Measurements from ENCODE around the gene HOXA13. TPM values are rescaled to one million over a fixed set of nuclear protein-coding genes. Genes with fewer than 3 reads are reported as not detected.

HOXA13 gene
- polyA plus RNA-seq, 4 donors, result 0.01 TPM; not detected in 3

DNA sequence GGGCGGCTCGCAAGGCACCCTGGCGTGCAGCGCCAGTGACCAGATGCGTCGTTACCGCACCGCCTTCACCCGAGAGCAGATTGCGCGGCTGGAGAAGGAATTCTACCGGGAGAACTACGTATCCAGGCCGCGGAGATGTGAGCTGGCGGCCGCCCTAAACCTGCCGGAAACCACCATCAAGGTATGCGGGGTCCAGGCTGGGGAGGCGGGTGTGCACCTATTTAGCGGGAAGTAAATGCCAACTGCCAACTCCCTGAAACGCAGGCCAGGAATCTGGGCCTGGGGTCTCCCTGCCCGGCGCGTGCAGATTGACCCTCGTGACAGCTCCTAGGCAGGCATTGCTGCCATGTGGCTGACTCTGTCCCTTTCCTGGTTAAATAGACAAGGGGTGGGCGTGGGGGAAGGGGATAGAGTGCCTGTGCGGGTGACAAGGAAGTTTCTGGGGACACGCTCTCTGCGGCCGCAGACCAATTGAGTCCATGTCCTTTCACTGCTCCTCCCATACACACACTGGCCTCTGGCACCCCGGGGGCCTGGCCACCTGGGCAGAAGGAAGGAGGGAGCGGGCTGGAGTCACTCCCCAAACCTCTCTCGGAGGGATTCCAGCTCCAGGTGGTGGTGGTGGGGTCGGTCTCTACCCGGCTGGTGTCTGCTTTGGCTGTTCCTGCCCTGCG lies 45.4 kb upstream of the HOXA13 start:
- Histone ChIP-seq H3K36me3 (ENCODE audit: control insufficient read depth in 3 of 3, insufficient read depth in 2 of 3, low read depth in 1 of 3, low read length in 3 of 3) (no peaks in the 10 kb centered on the region), H3K9me3 (ENCODE audit: control insufficient read depth in 2 of 2, insufficient read depth in 1 of 2, low read depth in 1 of 2, low read length in 1 of 2) (peaks cover 0 to 5% of the 10 kb centered on the region in 2 donors), H3K27ac (ENCODE audit: low read depth in 1 of 3, low read length in 2 of 3) (no peak overlapping the region), H3K4me1 (ENCODE audit: control insufficient read depth in 3 of 3, insufficient read depth in 2 of 3, low read depth in 1 of 3, low read length in 2 of 3) (peaks cover 0 to 13% (median 0%) of the 10 kb centered on the region in 3 donors), H3K27me3 (ENCODE audit: control insufficient read depth in 3 of 3, insufficient read depth in 3 of 3, low read length in 3 of 3) (peaks cover 8 to 98% (median 91%) of the 10 kb centered on the region in 3 donors), H3K4me3 (ENCODE audit: low read depth in 1 of 3, low read length in 3 of 3) (no peak overlapping the region)
- 6 to 13% (median 10%) methylated on average over 35 to 37 of the region's 37 CpGs for WGBS, 3 donors
- no peak for FAIRE-seq
- no peak for DNase-seq

- H3K36me3 ChIP-seq (ENCODE audit: control insufficient read depth in 3 of 3, insufficient read depth in 2 of 3, low read depth in 1 of 3, low read length in 3 of 3), result no peaks in the 10 kb centered on the region
- 10 to 17% (median 12%) methylated on average over 18 of the region's 18 CpGs for WGBS, 3 donors
Measured at GRCh38 chr7:27244488-27245123, 44.7 kb upstream of the HOXA13 start.

DNA sequence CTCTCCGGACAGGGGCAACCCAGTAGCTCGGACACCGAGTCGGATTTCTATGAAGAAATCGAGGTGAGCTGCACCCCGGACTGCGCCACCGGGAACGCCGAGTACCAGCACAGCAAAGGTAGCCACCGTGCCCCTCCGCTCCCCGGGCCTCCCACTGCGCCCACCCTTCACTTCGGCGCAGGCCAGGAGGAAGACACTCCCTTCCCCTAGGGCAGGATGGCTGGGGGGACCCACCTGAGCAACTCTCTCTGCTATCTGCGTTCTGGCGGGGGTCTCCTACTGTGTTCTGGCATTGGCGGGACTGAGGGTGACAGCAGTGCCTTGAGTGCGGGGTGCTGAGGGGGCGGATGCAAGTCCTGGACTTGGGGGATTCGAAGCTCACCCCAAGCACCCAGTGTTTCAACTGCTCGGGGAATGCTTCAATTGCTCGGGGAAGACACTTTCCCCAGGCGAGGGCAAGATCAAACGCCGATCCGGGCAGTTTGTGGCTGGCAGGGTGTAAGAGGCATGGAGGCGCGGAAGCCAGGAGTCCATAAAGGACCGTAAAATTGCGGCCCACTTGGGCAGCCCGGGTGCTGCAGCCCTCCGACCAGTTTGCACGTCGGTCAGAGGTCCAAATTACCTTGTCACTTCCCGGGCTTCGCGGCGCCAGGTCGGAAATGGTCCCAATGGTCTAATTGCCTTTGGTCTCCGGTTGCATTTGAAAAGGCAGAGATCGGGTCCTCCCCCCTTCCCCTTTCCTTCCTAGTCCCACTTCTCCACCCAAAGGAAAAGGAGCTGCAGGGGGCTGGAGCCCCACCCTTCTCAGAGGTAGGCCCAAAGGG lies 43.7 kb upstream of the HOXA13 start:
- Histone ChIP-seq H3K4me3 (ENCODE audit: low read depth in 1 of 3, low read length in 3 of 3) (no peak overlapping the region), H3K27me3 (ENCODE audit: control insufficient read depth in 3 of 3, insufficient read depth in 3 of 3, low read length in 3 of 3) (peaks cover 5 to 98% (median 85%) of the 10 kb centered on the region in 3 donors), H3K9me3 (ENCODE audit: control insufficient read depth in 2 of 2, insufficient read depth in 1 of 2, low read depth in 1 of 2, low read length in 1 of 2) (peaks cover 0 to 5% of the 10 kb centered on the region in 2 donors), H3K4me1 (ENCODE audit: control insufficient read depth in 3 of 3, insufficient read depth in 2 of 3, low read depth in 1 of 3, low read length in 2 of 3) (peaks cover 0 to 13% (median 0%) of the 10 kb centered on the region in 3 donors), H3K36me3 (ENCODE audit: control insufficient read depth in 3 of 3, insufficient read depth in 2 of 3, low read depth in 1 of 3, low read length in 3 of 3) (no peaks in the 10 kb centered on the region), H3K27ac (ENCODE audit: low read depth in 1 of 3, low read length in 2 of 3) (no peak overlapping the region)
- DNase-seq (no peak), FAIRE-seq (no peak)
- 5 to 10% (median 7%) methylated on average over 41 to 43 of the region's 43 CpGs for WGBS, 3 donors

More at GRCh38 chr7:27244488-27245123, 44.7 kb upstream of the HOXA13 start:
- Histone ChIP-seq H3K27ac (ENCODE audit: low read depth in 1 of 3, low read length in 2 of 3) (no peak overlapping the region), H3K27me3 (ENCODE audit: control insufficient read depth in 3 of 3, insufficient read depth in 3 of 3, low read length in 3 of 3) (peaks cover 5 to 98% (median 89%) of the 10 kb centered on the region in 3 donors), H3K9me3 (ENCODE audit: control insufficient read depth in 2 of 2, insufficient read depth in 1 of 2, low read depth in 1 of 2, low read length in 1 of 2) (peaks cover 0 to 5% of the 10 kb centered on the region in 2 donors), H3K4me3 (ENCODE audit: low read depth in 1 of 3, low read length in 3 of 3) (no peak overlapping the region), H3K4me1 (ENCODE audit: control insufficient read depth in 3 of 3, insufficient read depth in 2 of 3, low read depth in 1 of 3, low read length in 2 of 3) (peaks cover 0 to 13% (median 0%) of the 10 kb centered on the region in 3 donors)
- no peak for FAIRE-seq
- peak in 1 of 2 donors; percentile 55 for DNase-seq

DNA sequence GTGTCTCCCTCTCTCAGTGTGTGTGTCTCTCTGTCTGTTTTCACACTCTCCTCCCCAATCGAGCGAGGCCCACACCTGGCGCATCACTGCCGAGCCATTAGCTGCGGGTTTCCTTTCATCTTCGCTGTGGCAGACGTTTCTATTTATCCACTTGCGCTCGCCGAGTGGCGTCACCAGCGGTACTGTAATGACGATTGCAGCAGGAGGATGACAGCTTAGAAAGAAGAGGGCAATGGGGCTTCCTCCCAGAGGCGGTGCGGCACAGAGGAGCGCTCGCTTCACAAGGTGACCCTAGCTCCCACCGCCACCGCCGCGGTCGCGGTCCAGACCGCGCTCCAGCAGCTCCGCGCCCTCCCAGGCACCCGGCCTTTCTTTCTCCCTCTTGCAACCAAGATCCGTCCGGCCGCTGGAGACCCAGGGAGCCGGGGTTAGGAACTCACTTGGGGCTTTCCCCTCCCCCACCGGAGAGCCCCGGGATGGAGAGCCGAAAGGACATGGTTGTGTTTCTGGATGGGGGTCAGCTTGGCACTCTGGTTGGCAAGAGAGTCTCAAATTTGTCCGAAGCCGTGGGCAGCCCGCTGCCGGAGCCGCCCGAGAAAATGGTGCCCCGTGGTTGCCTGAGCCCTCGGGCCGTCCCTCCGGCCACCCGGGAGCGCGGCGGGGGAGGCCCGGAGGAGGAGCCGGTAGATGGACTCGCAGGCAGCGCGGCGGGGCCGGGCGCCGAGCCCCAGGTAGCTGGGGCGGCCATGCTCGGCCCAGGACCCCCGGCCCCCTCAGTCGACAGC lies 42.9 kb upstream of the HOXA13 start, which contains the start of gene EVX1:
Gene EVX1, plus strand, starts transcription at position 248 of the 785 bp plus-strand sequence. Its CDS starts 229 bp downstream, at position 477.
- Histone ChIP-seq H3K36me3 (ENCODE audit: control insufficient read depth in 3 of 3, insufficient read depth in 2 of 3, low read depth in 1 of 3, low read length in 3 of 3) (no peaks in the 10 kb centered on the region), H3K9me3 (ENCODE audit: control insufficient read depth in 2 of 2, insufficient read depth in 1 of 2, low read depth in 1 of 2, low read length in 1 of 2) (peaks cover 0 to 2% of the 10 kb centered on the region in 2 donors), H3K4me3 (ENCODE audit: low read depth in 1 of 3, low read length in 3 of 3) (no peak within 1 kb of the TSS), H3K4me1 (ENCODE audit: control insufficient read depth in 3 of 3, insufficient read depth in 2 of 3, low read depth in 1 of 3, low read length in 2 of 3) (peaks cover 0 to 13% (median 0%) of the 10 kb centered on the region in 3 donors), H3K27me3 (ENCODE audit: control insufficient read depth in 3 of 3, insufficient read depth in 3 of 3, low read length in 3 of 3) (peaks cover 8 to 98% (median 84%) of the 10 kb centered on the region in 3 donors), H3K27ac (ENCODE audit: low read depth in 1 of 3, low read length in 2 of 3) (no peak within 1 kb of the TSS)
- no peak for FAIRE-seq
- 3 to 6% (median 4%) methylated on average over 54 to 62 of the region's 62 CpGs for WGBS, 3 donors
- DNase-seq, result peak in 1 of 2 donors; percentile 52

- H3K36me3 ChIP-seq (ENCODE audit: control insufficient read depth in 3 of 3, insufficient read depth in 2 of 3, low read depth in 1 of 3, low read length in 3 of 3), result no peaks in the 10 kb centered on the region
- peaks cover 0 to 2% of the 10 kb centered on the region in 2 donors for H3K9me3 ChIP-seq (ENCODE audit: control insufficient read depth in 2 of 2, insufficient read depth in 1 of 2, low read depth in 1 of 2, low read length in 1 of 2)
- 13 to 19% (median 18%) methylated on average over 14 of the region's 14 CpGs for WGBS, 3 donors
- DNase-seq, result no peak
- no peak overlapping the region for H3K4me3 ChIP-seq (ENCODE audit: low read depth in 1 of 3, low read length in 3 of 3)
- peaks cover 9 to 98% (median 85%) of the 10 kb centered on the region in 3 donors for H3K27me3 ChIP-seq (ENCODE audit: control insufficient read depth in 3 of 3, insufficient read depth in 3 of 3, low read length in 3 of 3)
- FAIRE-seq, result no peak
- no peak overlapping the region for H3K27ac ChIP-seq (ENCODE audit: low read depth in 1 of 3, low read length in 2 of 3)
- H3K4me1 ChIP-seq (ENCODE audit: control insufficient read depth in 3 of 3, insufficient read depth in 2 of 3, low read depth in 1 of 3, low read length in 2 of 3), result peaks cover 0 to 13% (median 0%) of the 10 kb centered on the region in 3 donors
Measured at GRCh38 chr7:27242154-27242553, 42.3 kb upstream of the HOXA13 start.

GRCh38 chr7:27241189-27242056 lies 41.5 kb upstream of the HOXA13 start:
- peaks cover 9 to 98% (median 83%) of the 10 kb centered on the region in 3 donors for H3K27me3 ChIP-seq (ENCODE audit: control insufficient read depth in 3 of 3, insufficient read depth in 3 of 3, low read length in 3 of 3)
- H3K27ac ChIP-seq (ENCODE audit: low read depth in 1 of 3, low read length in 2 of 3), result no peak overlapping the region
- no peaks in the 10 kb centered on the region for H3K36me3 ChIP-seq (ENCODE audit: control insufficient read depth in 3 of 3, insufficient read depth in 2 of 3, low read depth in 1 of 3, low read length in 3 of 3)
- FAIRE-seq (no peak), DNase-seq (no peak)
- H3K9me3 ChIP-seq (ENCODE audit: control insufficient read depth in 2 of 2, insufficient read depth in 1 of 2, low read depth in 1 of 2, low read length in 1 of 2), result peaks cover 0 to 2% of the 10 kb centered on the region in 2 donors
- H3K4me3 ChIP-seq (ENCODE audit: low read depth in 1 of 3, low read length in 3 of 3), result no peak overlapping the region
- WGBS, 3 donors, result 15 to 31% (median 20%) methylated on average over 17 of the region's 17 CpGs
- H3K4me1 ChIP-seq (ENCODE audit: control insufficient read depth in 3 of 3, insufficient read depth in 2 of 3, low read depth in 1 of 3, low read length in 2 of 3), result peaks cover 0 to 13% (median 0%) of the 10 kb centered on the region in 3 donors

GRCh38 chr7:27240015-27240731 lies 40.3 kb upstream of the HOXA13 start:
- DNase-seq (no peak), FAIRE-seq (no peak)
- H3K27me3 ChIP-seq (ENCODE audit: control insufficient read depth in 3 of 3, insufficient read depth in 3 of 3, low read length in 3 of 3), result peaks cover 9 to 100% (median 72%) of the 10 kb centered on the region in 3 donors
- no peak overlapping the region for H3K4me3 ChIP-seq (ENCODE audit: low read depth in 1 of 3, low read length in 3 of 3)
- H3K36me3 ChIP-seq (ENCODE audit: control insufficient read depth in 3 of 3, insufficient read depth in 2 of 3, low read depth in 1 of 3, low read length in 3 of 3), result no peaks in the 10 kb centered on the region
- H3K4me1 ChIP-seq (ENCODE audit: control insufficient read depth in 3 of 3, insufficient read depth in 2 of 3, low read depth in 1 of 3, low read length in 2 of 3), result peaks cover 0 to 15% (median 0%) of the 10 kb centered on the region in 3 donors
- WGBS, 3 donors, result 5 to 7% (median 6%) methylated on average over 18 of the region's 18 CpGs
- H3K27ac ChIP-seq (ENCODE audit: low read depth in 1 of 3, low read length in 2 of 3), result no peak overlapping the region
- no peaks in the 10 kb centered on the region for H3K9me3 ChIP-seq (ENCODE audit: control insufficient read depth in 2 of 2, insufficient read depth in 1 of 2, low read depth in 1 of 2, low read length in 1 of 2)
